NB4 (cell line): ENCODE measurements around the gene RNF157.
A peak's percentile ranks its signal among the peaks of the same experiment; 100 is the strongest.

ENCODE experiments used
- DNase-seq: peaks from one replicate; pipeline ENCODE4 v3.0.0; 2010; ENCODE audit warnings: low read depth
- H3K4me3 ChIP-seq: one replicate; pipeline ENCODE4 v1.5.1; 2011; ENCODE audit warnings: mild to moderate bottlenecking, low read depth, low read length, moderate library complexity
- MAX ChIP-seq: IDR thresholded peaks from 2 replicates; pipeline ENCODE4 v1.6.1; 2011; ENCODE audit warnings: low read depth, low read length
- MYC ChIP-seq: IDR thresholded peaks from 2 replicates; pipeline ENCODE4 v1.6.1; 2011; ENCODE audit warnings: low read depth, low read length
- POLR2A ChIP-seq: IDR thresholded peaks from 2 replicates; pipeline ENCODE4 v1.6.1; 2011; ENCODE audit warnings: mild to moderate bottlenecking; ENCODE audit not compliant: insufficient read length; ENCODE audit errors: extremely low read depth
- TF ChIP-seq, protein P1 (sequence below): IDR thresholded peaks from one replicate; pipeline ENCODE4 v1.5.1; 2012; ENCODE audit warnings: low read depth, low read length

Gene RNF157

GRCh38 chr17:76102944-76103273, 137.4 kb downstream of the RNF157 start:
- TF ChIP-seq MAX (no peak), MYC (no peak), POLR2A (no peak)
- TF ChIP-seq, protein P1, sequence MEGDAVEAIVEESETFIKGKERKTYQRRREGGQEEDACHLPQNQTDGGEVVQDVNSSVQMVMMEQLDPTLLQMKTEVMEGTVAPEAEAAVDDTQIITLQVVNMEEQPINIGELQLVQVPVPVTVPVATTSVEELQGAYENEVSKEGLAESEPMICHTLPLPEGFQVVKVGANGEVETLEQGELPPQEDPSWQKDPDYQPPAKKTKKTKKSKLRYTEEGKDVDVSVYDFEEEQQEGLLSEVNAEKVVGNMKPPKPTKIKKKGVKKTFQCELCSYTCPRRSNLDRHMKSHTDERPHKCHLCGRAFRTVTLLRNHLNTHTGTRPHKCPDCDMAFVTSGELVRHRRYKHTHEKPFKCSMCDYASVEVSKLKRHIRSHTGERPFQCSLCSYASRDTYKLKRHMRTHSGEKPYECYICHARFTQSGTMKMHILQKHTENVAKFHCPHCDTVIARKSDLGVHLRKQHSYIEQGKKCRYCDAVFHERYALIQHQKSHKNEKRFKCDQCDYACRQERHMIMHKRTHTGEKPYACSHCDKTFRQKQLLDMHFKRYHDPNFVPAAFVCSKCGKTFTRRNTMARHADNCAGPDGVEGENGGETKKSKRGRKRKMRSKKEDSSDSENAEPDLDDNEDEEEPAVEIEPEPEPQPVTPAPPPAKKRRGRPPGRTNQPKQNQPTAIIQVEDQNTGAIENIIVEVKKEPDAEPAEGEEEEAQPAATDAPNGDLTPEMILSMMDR = no peak
- H3K4me3 ChIP-seq = peak overlapping the region; percentile 86
- DNase-seq = no peak

- TF ChIP-seq MAX (no peak), POLR2A (no peak), MYC (no peak)
- TF ChIP-seq, protein P1 = no peak
- DNase-seq = no peak
- H3K4me3 ChIP-seq = no peak overlapping the region
Measured at GRCh38 chr17:76097716-76098295, 142.5 kb downstream of the RNF157 start.

DNA sequence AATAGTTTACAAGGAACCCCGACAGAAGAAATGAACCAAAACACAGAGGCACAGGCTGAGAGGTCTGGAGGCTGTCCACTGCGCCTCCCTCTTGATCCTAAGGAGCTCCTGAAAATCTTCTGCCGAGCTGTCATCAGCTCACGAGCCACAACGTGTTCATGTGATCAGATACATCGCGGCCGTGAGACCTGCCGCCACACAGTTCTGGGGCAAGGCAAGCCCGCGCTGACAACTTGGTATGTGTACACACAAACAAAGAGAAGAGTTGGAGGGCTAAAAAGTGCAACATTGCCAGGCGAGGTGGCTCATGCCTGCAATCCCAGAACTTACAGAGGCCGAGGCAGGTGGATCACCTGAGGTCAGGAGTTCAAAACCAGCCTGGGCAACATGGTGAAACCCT, 144.3 kb downstream of the RNF157 start:
- H3K4me3 ChIP-seq = no peak overlapping the region
- TF ChIP-seq POLR2A (no peak), MYC (no peak), MAX (no peak)
- TF ChIP-seq, protein P1 = no peak
- no peak for DNase-seq

- no peak for DNase-seq
- no peak overlapping the region for H3K4me3 ChIP-seq
- TF ChIP-seq MAX (no peak), MYC (no peak), POLR2A (no peak)
- TF ChIP-seq, protein P1 = no peak
Measured at GRCh38 chr17:76094046-76094445, 146.2 kb downstream of the RNF157 start.

- no peak overlapping the region for H3K4me3 ChIP-seq
- no peak for DNase-seq
- TF ChIP-seq MYC = no peak
- TF ChIP-seq MAX = no peak
- TF ChIP-seq, protein P1 = no peak
- no peak for TF ChIP-seq POLR2A
Measured at GRCh38 chr17:76092526-76093413, 147.5 kb downstream of the RNF157 start.
